Smooth muscle cell (in vitro differentiated cells): ENCODE measurements around the gene TDP2. TPM values are rescaled to one million over a fixed set of nuclear protein-coding genes. Genes with fewer than 3 reads are reported as not detected.
"Not testable (repeated sequence)": the region's sequence is repeated elsewhere in the genome, so short reads cannot be mapped to it uniquely, and the experiment has no call there.

Source experiments
- DNase-seq: peaks from one replicate; lab custom pipeline; 2025; ENCODE audit not compliant: unreplicated experiment; lab: John Stamatoyannopoulos, UW
- H2AFZ ChIP-seq: fragments of 200-600 bp; sonication (generic); 2 replicates; pipeline ENCODE4 v1.6.0; 2016; ENCODE audit warnings: antibody characterized with exemption, low read depth, mild to moderate bottlenecking
- H3F3A ChIP-seq: fragments of 200-600 bp; sonication (generic); 2 replicates; pipeline ENCODE4 v1.6.0; 2017; ENCODE audit warnings: antibody characterized with exemption, low read depth
- H3K27ac ChIP-seq: fragments of 200-600 bp; sonication (generic); 2 replicates; pipeline ENCODE4 v1.5.1; 2016; ENCODE audit warnings: low read depth, mild to moderate bottlenecking
- H3K27me3 ChIP-seq: fragments of 200-600 bp; sonication (generic); 2 replicates; pipeline ENCODE4 v1.6.1; 2016; ENCODE audit warnings: low read depth, mild to moderate bottlenecking
- H3K36me3 ChIP-seq: fragments of 200-600 bp; sonication (generic); 2 replicates; pipeline ENCODE4 v1.5.1; 2016; ENCODE audit warnings: low read depth
- H3K4me1 ChIP-seq: fragments of 200-600 bp; sonication (generic); 2 replicates; pipeline ENCODE4 v1.5.1; 2016; ENCODE audit warnings: low read depth
- H3K4me2 ChIP-seq: fragments of 200-600 bp; sonication (generic); 2 replicates; pipeline ENCODE4 v1.6.0; 2016; ENCODE audit warnings: mild to moderate bottlenecking
- H3K4me3 ChIP-seq: fragments of 200-600 bp; sonication (generic); 2 replicates; pipeline ENCODE4 v1.5.1; 2016; ENCODE audit warnings: mild to moderate bottlenecking
- H3K79me2 ChIP-seq: fragments of 200-600 bp; sonication (generic); 2 replicates; pipeline ENCODE4 v1.6.0; 2016; ENCODE audit warnings: low read depth, mild to moderate bottlenecking
- H3K9ac ChIP-seq: fragments of 200-600 bp; sonication (generic); 2 replicates; pipeline ENCODE4 v1.6.0; 2016; ENCODE audit warnings: low read depth
- H3K9me3 ChIP-seq: fragments of 200-600 bp; sonication (generic); replicated peaks from 2 replicates; pipeline ENCODE4 v1.5.1; 2016; ENCODE audit warnings: low read depth
- H4K20me1 ChIP-seq: fragments of 200-600 bp; sonication (generic); 2 replicates; pipeline ENCODE4 v1.6.0; 2016; ENCODE audit warnings: low read depth
- CTCF ChIP-seq: fragments of 200-600 bp; sonication (generic); IDR thresholded peaks from 2 replicates; pipeline ENCODE4 v1.5.1; 2017; ENCODE audit warnings: borderline replicate concordance, mild to moderate bottlenecking, antibody characterized with exemption; ENCODE audit not compliant: insufficient read depth, poor library complexity, severe bottlenecking
- WGBS: methylation state at CpG from one replicate; pipeline ENCODE4 v1.1.7; 2016; ENCODE audit warnings: low lambda C conversion rate; 5-methylcytosine and 5-hydroxymethylcytosine counted together
- polyA plus RNA-seq: library from polyadenylated mRNA; unstranded; fragments of >200 nt; fragmentation: Nextera tagmentation; extraction: Ambion mirVana; gene quantifications from 2 replicates; pipeline ENCODE4 v1.2.1, GENCODE V29; 2016
- total RNA-seq: library from RNA; depleted of rRNA; stranded (reverse); fragments of >200 nt; gene quantifications from 2 replicates; pipeline ENCODE4 v1.2.3, GENCODE V29; 2014

The TDP2 gene
- total and polyA plus RNA-seq, 2 experiments from 2014 or later = 13.0 to 16.2 TPM

DNA sequence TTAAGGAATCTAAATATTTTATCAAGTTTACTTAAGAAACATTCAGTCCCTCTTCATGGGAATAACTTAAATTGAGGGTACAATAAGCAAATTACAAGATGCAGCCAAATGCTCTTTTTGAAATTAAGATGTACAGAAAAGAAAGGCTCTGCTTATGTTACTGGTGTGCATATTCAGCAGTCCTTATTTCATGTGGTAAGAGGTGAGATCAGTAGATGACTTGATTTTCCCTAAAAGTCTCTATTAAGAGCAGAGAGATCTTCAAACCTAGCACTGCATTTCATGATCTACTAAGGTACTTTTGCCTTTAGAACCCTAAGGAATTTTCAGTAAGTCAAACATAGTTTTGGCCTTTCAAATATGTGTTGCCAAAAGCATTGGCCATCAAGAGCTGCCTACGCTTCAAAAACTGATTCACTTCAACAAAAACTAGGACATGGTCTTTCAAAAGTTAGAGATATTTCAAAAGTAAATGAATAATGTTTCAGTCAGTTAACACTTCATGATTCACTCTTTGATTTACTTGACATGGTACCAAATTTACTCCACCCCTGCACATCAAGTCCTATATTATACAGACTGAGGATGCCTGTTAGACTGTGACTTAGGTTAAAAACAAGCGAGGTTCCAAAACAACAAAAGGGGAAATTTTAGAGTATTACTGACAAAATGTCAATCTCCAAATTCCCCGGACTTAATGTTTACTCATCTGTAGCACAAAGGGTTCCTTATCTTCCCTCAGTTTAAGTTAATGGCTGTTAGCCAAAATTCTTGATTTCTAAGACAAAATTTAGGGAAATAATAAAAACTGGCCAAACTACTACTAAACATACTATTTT, 33.0 kb upstream of the TDP2 start:
- DNase-seq = no peak
- Histone ChIP-seq H3K27me3 (no peaks in the 10 kb centered on the region), H3K9ac (no peak overlapping the region), H3K79me2 (no peaks in the 10 kb centered on the region), H3K9me3 (no peaks in the 10 kb centered on the region), H3F3A (peaks cover 36% of the 10 kb centered on the region), H3K36me3 (peaks cover 10% of the 10 kb centered on the region), H3K4me3 (no peak overlapping the region), H2AFZ (no peak overlapping the region), H4K20me1 (peaks cover 25% of the 10 kb centered on the region), H3K4me1 (no peaks in the 10 kb centered on the region), H3K4me2 (no peak overlapping the region), H3K27ac (no peak overlapping the region)
- WGBS = 86% methylated on average over 3 of the region's 3 CpGs
- no peak for TF ChIP-seq CTCF

DNA sequence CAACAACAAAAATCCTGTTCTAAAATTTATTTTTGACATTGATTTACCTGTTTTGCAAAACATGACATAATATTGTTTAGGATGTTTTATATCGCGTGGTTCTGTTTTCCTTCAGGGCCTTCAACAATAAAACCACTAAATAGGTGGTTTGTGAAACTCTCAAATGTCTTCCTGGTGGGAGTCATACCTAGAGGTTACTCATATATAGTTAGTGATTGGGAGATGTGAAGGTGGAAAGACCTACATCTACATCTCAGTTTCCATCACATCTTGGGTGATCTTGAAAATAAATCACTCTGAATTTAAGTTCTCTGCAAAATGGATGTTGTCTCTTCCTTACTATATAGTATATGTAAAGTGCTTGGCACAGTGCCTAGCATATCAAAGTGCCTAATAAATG, 29.4 kb upstream of the TDP2 start:
- Histone ChIP-seq H3K4me3 (no peak overlapping the region), H3K9ac (no peak overlapping the region), H3K36me3 (no peaks in the 10 kb centered on the region), H3K27me3 (no peaks in the 10 kb centered on the region), H3K9me3 (no peaks in the 10 kb centered on the region), H3K4me2 (no peak overlapping the region), H3K79me2 (no peaks in the 10 kb centered on the region), H3K4me1 (no peaks in the 10 kb centered on the region), H2AFZ (no peak overlapping the region), H3K27ac (no peak overlapping the region), H3F3A (peaks cover 8% of the 10 kb centered on the region), H4K20me1 (no peaks in the 10 kb centered on the region)
- 99% methylated on average over 2 of the region's 2 CpGs for WGBS
- no peak for TF ChIP-seq CTCF
- no peak for DNase-seq

DNA sequence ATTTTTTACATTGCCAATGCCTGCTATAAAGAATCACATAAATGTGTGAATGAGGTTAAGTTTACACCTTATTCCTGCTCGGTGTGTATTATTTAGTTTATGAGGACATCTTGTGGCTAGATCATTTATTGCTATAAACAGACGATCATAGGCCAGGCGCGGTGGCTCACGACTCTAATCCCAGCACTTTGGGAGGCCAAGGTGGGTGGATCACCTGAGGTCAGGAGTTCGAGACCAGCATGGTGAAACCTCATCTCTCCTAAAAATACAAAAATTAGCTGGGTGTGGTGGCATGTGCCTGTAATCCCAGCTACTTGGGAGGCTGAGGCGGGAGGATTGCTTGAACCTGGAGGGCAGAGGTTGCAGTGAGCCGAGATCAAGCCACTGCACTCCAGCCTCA, 28.9 kb upstream of the TDP2 start:
- 72% methylated on average over 8 of the region's 8 CpGs for WGBS

More for the DNA sequence above, 28.9 kb upstream of the TDP2 start:
- H3K79me2 ChIP-seq, H3K27ac ChIP-seq, H3K36me3 ChIP-seq, H2AFZ ChIP-seq, H3K27me3 ChIP-seq, H4K20me1 ChIP-seq, H3K4me3 ChIP-seq, H3K4me1 ChIP-seq, DNase-seq, H3F3A ChIP-seq, H3K9ac ChIP-seq, H3K4me2 ChIP-seq, H3K9me3 ChIP-seq: not testable (repeated sequence)
- TF ChIP-seq CTCF = peak; percentile 38
